OCI-LY7 (cell line): ENCODE results near the gene SNPH.

ENCODE experiments used
- EZH2phosphoT487 ChIP-seq: fragments of 200-600 bp; sonication (generic); IDR thresholded peaks from 2 replicates; pipeline ENCODE4 v1.6.1; 2018; ENCODE audit warnings: low read depth, borderline replicate concordance, mild to moderate bottlenecking, mixed run types, antibody characterized with exemption, low read length, moderate library complexity, mixed read lengths
- TF ChIP-seq, protein P1 (sequence below): fragments of 200-600 bp; sonication (generic); conservative IDR thresholded peaks from 2 replicates; pipeline ENCODE4 v1.5.1; 2014; ENCODE audit warnings: mild to moderate bottlenecking, antibody characterized with exemption, low read length, moderate library complexity, mixed read lengths

DNA sequence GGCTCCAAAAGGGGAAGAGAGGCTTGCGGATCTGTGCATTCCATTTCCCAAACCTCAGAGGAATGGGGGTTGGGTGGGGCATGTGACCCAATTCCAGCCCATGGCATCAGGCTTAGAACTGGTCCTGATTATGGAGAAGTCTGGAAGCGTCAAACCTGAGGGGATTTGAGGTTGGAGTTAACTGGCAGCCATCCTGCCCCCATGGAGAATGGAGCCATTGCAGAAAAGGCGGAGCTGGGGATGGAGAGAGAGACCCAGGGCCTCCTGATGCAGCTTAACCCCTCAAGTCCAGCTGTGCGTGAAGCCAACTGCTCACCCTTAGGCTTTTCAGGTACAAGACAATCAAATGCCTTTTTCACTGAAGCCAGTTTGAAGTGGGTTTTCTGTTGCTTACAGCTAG, 72.7 kb downstream of the SNPH start:
- TF ChIP-seq, protein P1, sequence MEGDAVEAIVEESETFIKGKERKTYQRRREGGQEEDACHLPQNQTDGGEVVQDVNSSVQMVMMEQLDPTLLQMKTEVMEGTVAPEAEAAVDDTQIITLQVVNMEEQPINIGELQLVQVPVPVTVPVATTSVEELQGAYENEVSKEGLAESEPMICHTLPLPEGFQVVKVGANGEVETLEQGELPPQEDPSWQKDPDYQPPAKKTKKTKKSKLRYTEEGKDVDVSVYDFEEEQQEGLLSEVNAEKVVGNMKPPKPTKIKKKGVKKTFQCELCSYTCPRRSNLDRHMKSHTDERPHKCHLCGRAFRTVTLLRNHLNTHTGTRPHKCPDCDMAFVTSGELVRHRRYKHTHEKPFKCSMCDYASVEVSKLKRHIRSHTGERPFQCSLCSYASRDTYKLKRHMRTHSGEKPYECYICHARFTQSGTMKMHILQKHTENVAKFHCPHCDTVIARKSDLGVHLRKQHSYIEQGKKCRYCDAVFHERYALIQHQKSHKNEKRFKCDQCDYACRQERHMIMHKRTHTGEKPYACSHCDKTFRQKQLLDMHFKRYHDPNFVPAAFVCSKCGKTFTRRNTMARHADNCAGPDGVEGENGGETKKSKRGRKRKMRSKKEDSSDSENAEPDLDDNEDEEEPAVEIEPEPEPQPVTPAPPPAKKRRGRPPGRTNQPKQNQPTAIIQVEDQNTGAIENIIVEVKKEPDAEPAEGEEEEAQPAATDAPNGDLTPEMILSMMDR = no peak
- no peak for TF ChIP-seq EZH2phosphoT487
